Thoracic aorta (tissue), 2 donors: ENCODE measurements around the gene C16orf89. TPM values are rescaled to one million over a fixed set of nuclear protein-coding genes. Genes with fewer than 3 reads are reported as not detected.

Source experiments
- ATAC-seq: fragments of 150-250 bp; one replicate; pipeline ENCODE4 v1.8.0; 2017; ENCODE audit warnings: low read depth; ENCODE audit not compliant: insufficient number of reproducible peaks, low FRiP score
- DNase-seq: peaks from one replicate; pipeline ENCODE4 v3.0.0-alpha.2; 2020; ENCODE audit warnings: low spot score
- H3K27ac ChIP-seq, 2 donors: fragments of 200-600 bp; sonication (generic); 1 replicate in 1 of 2; 2 replicates in 1 of 2; pipeline ENCODE4 v1.5.1; 2016; ENCODE audit warnings: mild to moderate bottlenecking in 2 of 2, moderate library complexity in 2 of 2
- H3K27me3 ChIP-seq: fragments of 200-600 bp; sonication (generic); replicated peaks from 2 replicates; pipeline ENCODE4 v1.6.0; 2016; ENCODE audit warnings: mild to moderate bottlenecking; ENCODE audit not compliant: insufficient read depth
- H3K36me3 ChIP-seq: fragments of 200-600 bp; sonication (generic); one replicate; pipeline ENCODE4 v1.5.1; 2016
- H3K4me1 ChIP-seq, 2 donors: fragments of 200-600 bp; sonication (generic); 1 replicate in 1 of 2; 2 replicates in 1 of 2; pipeline versions ENCODE4 v1.5.1 to v1.6.0; 2016; ENCODE audit warnings: low read depth in 2 of 2, mild to moderate bottlenecking in 1 of 2; ENCODE audit not compliant: control insufficient read depth in 1 of 2
- H3K4me3 ChIP-seq: fragments of 200-600 bp; sonication (generic); 2 replicates; pipeline ENCODE4 v1.5.1; 2016; ENCODE audit warnings: mild to moderate bottlenecking
- H3K9me3 ChIP-seq: fragments of 200-600 bp; sonication (generic); 2 replicates; pipeline ENCODE4 v1.5.1; 2016
- CTCF ChIP-seq: fragments of 200-600 bp; sonication (generic); IDR thresholded peaks from one replicate; pipeline ENCODE4 v1.5.1; 2019; ENCODE audit warnings: antibody characterized with exemption
- total RNA-seq, 2 donors: library from RNA; depleted of rRNA; stranded (reverse); fragments of >200 nt; gene quantifications; one replicate each; pipeline versions ENCODE4 v1.1.0 to v1.2.3, GENCODE V29; 2016

The C16orf89 gene
- total RNA-seq, 2 donors from 2014 or later = 11.6 to 21.4 TPM

GRCh38 chr16:5059386-5060072, 6.2 kb downstream of the C16orf89 start:
- Histone ChIP-seq H3K36me3 (no peaks in the 10 kb centered on the region), H3K27ac (no peak overlapping the region), H3K4me3 (no peak overlapping the region), H3K4me1 (no peaks in the 10 kb centered on the region), H3K27me3 (no peaks in the 10 kb centered on the region), H3K9me3 (no peaks in the 10 kb centered on the region)
- DNase-seq (no peak), ATAC-seq (no peak)
- no peak for TF ChIP-seq CTCF

GRCh38 chr16:5058476-5058875, 7.3 kb downstream of the C16orf89 start:
- H3K4me1 ChIP-seq = no peaks in the 10 kb centered on the region
- H3K4me3 ChIP-seq = no peak overlapping the region
- no peak for ATAC-seq
- no peak for DNase-seq
- no peak overlapping the region for H3K27ac ChIP-seq
- no peaks in the 10 kb centered on the region for H3K9me3 ChIP-seq
- H3K27me3 ChIP-seq = no peaks in the 10 kb centered on the region
- TF ChIP-seq CTCF = no peak
- no peaks in the 10 kb centered on the region for H3K36me3 ChIP-seq

GRCh38 chr16:5056352-5056751, 9.4 kb downstream of the C16orf89 start:
- Histone ChIP-seq H3K4me3 (no peak overlapping the region), H3K27me3 (no peaks in the 10 kb centered on the region), H3K36me3 (no peaks in the 10 kb centered on the region), H3K9me3 (no peaks in the 10 kb centered on the region), H3K4me1 (no peaks in the 10 kb centered on the region), H3K27ac (no peak overlapping the region)
- ATAC-seq = no peak
- no peak for TF ChIP-seq CTCF
- no peak for DNase-seq

GRCh38 chr16:5054876-5055865, 10.6 kb downstream of the C16orf89 start:
- Histone ChIP-seq H3K4me1 (no peaks in the 10 kb centered on the region), H3K36me3 (no peaks in the 10 kb centered on the region), H3K9me3 (no peaks in the 10 kb centered on the region), H3K4me3 (no peak overlapping the region), H3K27ac (no peak overlapping the region), H3K27me3 (no peaks in the 10 kb centered on the region)
- no peak for ATAC-seq
- no peak for DNase-seq
- TF ChIP-seq CTCF = no peak

- no peak for DNase-seq
- Histone ChIP-seq H3K36me3 (no peaks in the 10 kb centered on the region), H3K4me3 (no peak overlapping the region), H3K9me3 (no peaks in the 10 kb centered on the region), H3K27ac (no peak overlapping the region), H3K4me1 (no peaks in the 10 kb centered on the region), H3K27me3 (no peaks in the 10 kb centered on the region)
- ATAC-seq = no peak
- TF ChIP-seq CTCF = no peak
Measured at GRCh38 chr16:5046914-5047313, 18.8 kb downstream of the C16orf89 start.
